Measurements from ENCODE around the gene PGAP3.

The PGAP3 gene

DNA sequence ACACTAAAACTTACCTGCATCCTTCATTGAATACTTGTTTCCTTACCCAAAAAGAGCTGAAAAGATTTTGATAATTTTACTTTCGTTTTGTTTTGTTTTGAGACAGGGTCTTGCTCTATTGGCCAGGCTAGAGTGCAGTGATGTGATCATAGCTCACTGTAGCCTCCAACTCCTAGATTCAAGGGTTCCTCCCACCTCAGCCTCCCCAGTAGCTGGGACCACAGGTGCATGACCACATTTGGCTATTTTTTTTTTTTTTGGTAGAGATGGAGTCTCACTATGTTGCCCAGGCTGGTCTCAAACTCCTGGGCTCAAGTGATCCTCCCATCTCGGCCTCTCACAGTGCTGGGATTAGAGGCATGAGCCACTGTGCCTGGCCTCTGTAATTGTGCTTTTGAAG lies 32.8 kb downstream of the PGAP3 start:
- DNase-seq, result no peak

DNA sequence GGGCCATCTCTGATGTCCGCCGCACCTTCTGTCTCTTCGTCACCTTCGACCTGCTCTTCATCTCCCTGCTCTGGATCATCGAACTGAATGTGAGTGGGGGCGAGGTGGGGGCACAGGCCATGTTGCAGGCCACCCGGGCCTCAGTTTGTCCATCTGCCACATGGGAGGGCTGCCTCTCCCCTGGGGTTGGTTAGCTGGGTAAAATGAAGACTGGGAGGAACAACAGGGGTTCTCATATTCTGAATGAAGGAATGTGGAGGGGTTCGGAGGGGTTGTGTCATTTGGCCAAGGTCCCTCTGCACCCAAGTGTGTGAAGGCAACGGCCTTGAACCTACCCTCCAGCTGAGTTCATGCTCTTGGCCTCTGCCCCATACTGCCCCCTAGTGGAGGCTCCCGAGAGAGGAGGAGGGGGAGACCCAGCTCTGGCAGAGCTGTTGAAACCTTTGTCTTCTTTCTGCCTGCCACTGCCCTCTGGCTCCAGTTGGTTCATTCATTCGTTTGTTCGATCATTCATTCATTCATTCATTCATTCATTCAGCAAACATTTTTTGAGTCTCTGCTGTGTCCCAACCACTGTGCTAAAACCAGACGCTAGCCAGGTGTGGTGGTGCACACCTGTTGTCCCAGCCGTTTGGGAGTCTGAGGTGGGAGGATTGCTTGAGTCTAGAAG lies 34.1 kb downstream of the PGAP3 start:
- no peak for DNase-seq

DNA sequence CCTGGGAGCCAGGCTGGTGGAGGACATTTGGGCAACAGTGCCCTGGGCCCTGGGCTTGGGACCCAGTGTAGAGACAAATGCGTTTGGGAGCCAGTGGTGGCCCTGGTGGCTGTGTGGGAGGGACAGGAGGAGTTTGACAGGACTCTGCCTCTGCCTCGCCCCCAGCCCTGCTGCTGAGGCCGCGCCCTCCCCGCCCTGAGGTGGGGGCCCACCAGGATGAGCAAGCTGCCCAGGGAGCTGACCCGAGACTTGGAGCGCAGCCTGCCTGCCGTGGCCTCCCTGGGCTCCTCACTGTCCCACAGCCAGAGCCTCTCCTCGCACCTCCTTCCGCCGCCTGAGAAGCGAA lies 34.6 kb downstream of the PGAP3 start:
- no peak for DNase-seq

DNA sequence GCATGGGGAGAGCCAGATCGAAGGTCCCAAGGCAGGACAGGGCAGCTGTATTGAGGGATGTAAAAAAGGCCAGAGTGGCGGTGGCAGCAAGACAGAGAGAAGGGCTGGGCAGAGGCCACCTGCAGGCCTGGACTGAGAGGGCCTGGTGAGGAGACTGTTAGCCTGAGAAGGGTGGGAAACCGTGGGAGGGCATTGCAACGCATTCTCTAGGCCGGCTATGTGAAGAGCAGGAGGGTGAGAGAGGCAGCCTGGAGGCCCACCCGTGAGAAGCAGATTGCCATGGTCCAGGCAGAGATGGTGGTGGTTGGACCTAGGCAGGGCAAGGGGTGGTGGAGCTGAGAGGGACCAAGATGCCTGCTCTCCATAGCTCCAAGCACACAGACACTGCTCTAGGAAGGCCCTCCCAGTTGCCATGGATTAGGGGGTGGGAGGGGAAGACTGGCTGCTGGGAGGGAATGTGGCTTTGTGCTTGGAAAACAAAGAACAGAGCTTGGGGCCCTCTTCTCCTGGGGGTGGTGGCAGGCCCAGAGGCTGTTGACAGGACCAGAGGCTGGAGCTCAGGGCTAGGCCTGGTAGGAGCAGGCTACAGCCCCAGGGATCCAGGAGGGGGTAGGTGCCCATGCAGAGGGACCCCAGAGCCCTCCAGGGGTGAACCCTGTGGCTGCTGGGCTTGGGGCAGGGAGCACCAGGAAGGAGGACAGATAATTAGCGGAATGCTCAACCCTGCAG lies 35.1 kb downstream of the PGAP3 start:
- DNase-seq, result no peak

DNA sequence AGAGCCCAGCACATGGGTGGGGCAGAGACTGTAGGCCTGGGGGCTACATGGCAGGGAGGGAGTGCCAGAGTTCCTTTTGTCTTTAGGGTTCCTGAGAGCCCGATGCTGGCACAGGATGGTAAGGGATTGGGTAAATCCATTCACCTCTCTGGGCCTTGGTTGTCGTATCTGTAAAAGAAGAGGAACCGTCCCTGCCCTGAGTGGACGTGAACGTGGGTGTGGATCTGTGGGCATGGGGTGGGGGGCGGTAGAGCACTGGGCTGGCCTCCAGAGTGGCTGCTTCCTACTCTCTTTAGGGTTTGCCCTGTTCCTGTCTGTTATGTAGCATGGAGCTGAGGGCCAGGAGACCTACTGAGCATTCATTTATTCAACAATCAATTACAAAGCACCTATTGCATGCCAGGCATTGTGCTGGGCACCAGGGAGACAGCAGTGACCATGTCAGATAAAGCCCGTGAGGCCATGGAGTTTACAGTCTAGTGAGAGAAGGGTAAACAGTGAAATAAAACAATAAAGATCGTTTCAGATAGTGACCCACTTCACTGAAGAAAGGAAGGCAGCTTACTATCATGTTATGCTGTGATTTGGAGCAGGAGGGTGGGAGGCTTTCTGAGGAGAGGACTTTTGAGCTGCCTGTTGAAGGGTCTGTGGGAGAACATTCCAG lies 35.8 kb downstream of the PGAP3 start:
- DNase-seq, result no peak

DNA sequence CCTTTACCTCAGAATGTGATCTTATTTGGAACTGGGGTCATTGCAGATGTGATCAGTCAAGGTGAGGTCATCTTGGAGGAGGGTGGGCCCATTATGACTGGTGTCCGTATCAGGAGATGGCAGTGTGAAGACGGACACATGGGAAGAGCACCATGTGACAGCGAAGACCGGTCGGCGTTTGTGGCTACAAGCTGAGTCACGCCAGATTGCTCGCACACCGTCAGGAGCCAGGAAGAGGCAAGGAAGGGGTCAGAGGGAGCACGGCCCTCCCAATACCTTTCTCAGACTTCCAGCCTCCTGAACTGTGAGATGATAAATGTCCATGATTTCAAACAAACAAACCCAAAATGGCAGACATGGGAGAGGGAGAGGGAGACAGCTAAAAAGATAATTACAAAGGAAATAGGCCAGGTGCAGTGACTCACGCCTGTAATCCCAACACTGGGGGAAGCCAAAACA lies 37.7 kb downstream of the PGAP3 start:
- DNase-seq, result no peak

DNA sequence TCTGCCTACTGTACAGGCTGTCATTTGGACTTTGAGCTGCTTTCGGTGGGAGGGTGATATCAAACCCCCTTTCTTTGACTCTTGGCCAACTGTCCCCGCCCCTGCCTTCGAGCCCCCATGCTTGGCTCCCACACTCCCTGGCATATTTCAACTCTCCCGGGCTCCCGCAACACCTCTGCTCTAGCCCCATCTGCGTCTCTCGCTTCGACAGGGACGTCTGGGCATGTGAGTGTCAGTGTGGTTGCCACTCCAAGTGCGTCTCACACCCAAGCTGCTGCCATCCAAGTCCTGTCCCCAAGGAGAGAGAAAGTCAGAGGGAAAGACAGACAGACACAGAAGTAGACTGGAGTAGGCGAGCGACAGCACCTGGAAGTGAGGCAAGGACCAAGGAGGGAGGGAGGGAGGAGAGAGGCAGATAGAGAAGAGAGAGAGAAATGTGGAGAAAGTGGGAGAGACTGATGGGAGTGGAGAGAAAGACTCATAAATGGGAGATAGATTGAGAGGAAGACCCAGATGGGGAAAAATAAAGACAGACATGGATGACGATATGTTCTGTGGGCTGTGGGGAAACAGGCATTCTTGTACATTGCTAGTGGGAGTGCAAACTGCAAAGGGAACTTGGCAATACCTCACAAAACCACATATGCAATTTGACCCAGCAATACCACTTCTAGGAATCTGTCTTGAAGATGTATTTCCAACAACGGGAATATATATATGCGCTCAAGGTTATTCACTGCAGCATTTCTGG lies 39.1 kb downstream of the PGAP3 start:
- no peak for DNase-seq

DNA sequence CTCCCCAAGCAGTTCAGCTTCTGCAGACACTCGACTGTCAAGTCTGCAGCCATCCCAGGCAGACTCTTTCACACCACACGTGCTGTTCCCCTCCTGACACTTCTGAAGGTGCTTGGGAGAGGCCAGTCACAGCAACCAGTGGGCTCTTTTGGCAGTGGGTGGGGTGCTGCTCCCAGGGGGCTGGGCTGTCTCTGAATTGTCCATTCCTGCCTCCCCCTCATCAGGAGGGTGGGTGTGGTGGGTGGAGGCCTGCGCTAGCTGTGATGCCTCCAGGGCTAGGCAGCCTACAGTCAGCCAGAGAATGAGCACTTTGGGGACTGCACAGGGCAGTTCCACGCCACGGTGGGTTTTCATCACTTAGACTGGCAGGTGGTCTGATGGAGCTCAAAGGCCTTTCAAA lies 40.6 kb downstream of the PGAP3 start:
- no peak for DNase-seq

DNA sequence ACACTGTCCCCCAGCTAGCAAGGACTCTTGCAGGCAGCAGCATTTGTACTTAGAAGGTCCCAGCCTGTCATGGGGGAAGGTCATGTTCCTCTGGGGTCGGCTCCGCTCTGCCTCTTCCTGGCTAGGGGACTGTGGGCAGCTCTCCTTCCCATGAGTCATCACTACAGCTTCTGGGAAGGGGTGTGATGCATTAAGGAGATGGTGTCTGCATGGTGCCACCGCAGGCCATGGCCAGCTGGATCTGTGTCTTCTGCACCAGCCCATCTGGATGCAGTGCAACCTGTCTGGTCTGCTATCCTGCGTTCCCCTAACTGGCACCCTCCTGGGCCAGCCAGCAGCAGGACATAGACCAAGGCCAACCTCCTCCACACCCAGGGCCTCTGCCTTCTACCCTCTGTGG lies 44.6 kb downstream of the PGAP3 start:
- DNase-seq, result no peak

DNA sequence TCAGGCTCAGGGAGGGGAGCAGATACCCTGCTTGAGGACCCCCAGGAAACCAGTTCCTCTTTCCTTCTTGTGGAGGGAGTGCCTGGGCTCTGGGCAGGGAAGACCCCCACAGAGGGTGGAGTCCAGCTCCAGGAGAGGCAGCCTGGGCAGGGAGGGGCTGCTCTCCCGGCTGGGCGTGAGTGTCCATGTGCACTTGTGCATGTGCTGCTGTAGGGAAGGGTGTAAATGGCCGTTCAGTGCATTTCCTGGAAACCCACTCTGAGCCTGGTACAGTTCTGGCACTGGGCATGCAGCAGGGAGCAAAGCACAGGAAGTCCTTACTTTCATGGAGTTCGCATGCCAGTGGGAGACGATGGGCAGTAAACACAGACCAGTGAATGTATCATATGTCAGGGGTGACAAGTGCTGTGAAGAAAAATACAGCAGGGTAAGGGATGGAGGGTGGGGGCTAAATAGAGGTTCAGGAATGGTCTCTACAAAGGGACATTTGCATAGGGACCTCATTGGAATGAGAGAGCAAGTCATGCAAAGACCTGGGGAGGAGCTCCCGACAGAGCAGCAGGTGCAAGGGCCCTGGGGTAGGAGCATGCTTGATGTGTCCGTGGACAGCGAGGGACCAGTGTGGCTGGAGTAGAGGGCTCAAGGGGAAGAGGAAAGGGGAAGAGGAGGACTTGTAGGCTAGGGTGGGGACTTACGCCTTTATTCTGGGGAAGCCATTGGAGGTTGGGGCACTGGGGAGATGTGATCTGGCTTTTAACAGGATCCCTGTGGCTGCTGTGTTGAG lies 45.4 kb downstream of the PGAP3 start:
- DNase-seq, result no peak

DNA sequence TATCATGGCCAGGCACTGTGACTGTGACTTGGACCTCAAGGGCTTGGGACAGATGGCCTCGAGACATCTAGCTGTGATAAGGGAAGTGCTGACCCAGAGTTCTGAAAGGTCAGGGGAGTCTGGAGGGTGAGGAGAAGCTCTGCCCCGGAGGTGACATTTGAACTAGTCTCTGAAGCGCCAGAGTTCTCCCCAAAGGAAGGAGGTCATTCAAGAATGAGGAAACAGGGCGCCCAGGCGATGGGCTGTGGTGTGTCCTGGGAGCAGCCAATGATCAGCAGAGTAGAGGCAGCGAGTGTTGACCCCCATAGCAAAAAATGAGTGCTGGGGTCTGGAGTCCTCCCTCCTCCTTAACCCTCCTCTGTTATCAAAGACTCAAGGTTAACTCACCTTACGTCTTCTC lies 46.0 kb downstream of the PGAP3 start:
- DNase-seq, result no peak

DNA sequence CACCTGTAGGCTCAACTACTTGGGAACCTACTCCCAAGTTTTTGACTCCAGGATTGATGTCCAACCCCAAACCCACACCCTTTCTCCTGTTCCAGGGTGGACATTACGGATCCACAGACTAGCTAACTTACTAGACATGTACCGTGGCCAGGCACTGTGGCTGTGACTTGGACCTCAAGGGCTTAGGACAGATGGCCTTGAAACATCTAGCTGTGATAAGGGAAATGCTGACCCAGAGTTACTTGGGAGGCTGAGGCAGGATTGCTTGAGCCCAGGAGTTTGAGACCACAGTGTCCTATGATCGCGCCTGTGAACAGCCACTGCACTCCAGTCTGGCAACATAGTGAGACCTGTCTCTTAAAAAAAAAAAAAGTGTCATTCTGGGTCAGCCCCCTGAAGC lies 46.8 kb downstream of the PGAP3 start:
- no peak for DNase-seq

DNA sequence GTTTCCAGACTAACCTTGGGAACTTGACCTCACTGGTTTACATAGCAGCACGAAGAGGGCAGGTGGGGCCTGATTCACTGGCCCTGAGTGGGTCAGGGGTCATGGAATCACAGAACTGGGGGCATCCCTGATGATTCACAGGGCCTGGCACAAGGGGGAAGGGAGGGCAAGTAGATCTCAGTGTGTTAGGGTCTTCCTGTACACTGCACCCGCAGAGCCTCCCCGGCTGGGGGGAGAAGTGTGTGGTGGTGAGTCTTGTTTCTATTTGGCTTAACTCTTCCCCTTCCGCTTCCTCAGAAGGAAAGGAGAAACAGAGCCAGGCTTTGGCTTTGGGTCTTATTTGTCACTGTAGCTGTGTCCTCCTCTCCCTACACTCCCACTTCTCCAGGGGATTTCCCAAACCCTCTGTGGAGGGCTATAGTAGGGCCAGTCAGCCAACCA lies 47.2 kb downstream of the PGAP3 start:
- DNase-seq, result no peak

DNA sequence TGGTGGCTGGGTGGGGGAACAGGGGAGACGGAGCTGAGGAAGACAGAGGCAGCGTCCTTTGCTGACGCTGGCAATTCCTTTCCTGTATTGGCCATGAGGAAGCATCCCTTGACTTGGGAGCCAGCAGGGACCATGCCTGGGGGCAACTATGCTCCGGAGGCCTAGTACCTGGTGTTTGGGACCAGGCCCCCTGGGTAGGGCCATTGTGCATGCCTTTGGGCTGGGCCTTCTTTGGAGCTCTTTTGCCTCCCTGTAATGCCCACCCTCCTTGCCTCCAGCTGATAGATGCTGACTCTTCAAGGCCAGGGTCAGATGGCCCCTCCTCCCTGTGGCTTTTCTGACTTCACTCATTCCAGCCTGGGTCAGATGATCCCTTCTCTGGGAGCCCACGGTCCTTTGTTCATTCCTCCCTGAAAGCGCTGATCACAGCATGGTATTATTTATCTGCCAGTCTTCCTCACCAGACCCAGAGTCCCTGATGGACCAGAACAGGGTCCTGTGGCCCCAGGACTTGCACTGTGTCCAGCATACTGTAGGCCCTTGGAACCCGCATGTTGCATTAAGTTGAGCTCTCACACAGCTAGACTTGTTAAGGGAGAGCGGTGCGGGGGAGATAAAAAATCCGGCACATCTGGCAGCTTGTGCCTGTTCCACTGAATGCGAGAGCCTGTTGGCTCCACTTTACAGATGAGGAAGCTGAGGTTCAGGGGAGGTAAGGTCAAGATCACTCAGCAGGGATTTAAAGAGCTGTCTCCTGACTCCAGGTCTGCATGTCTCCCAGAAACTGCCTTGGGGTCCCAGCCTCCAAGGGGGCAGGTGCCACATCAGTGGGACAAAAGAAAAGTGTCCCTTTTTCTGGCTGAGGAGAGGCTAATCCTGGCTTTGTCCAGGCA lies 48.0 kb downstream of the PGAP3 start:
- no peak for DNase-seq

DNA sequence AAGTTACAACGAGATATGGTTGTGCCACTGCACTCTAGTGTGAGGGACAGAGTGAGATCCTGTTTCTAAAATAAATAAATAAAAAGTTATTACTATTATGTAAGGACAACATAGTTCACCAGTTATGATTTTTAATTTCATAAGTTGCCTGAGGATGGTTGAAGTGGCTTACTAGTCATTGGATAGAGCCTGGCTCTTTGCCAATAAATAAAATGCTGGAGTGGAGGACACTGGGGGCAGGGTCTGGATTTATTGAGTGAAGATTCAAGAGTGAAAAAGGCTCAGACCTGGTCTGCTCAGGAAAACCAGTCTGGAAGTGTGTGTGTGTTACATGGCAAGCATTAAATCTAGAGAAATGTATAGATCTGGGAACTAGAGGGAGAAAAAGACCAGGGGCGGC lies 48.8 kb downstream of the PGAP3 start:
- DNase-seq, result no peak

DNA sequence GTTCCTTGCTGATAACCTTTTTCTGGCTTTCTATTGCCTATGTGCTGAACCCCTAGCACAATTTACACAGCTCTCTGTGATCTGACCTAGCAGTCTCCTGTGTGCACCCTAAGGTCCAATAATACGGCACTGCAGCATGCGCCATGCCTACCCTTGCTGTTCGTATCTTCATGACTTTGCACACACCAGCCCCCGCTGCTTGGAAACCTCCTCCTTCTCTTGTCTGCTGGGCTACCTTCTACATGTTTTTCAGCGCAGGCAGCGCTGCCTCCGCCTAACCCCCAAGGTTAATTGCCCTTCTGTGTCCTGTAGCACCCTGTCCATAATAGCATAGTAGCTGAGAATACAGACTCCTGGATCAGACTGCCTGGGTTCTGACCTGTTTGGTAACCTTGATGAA lies 49.5 kb downstream of the PGAP3 start:
- no peak for DNase-seq

DNA sequence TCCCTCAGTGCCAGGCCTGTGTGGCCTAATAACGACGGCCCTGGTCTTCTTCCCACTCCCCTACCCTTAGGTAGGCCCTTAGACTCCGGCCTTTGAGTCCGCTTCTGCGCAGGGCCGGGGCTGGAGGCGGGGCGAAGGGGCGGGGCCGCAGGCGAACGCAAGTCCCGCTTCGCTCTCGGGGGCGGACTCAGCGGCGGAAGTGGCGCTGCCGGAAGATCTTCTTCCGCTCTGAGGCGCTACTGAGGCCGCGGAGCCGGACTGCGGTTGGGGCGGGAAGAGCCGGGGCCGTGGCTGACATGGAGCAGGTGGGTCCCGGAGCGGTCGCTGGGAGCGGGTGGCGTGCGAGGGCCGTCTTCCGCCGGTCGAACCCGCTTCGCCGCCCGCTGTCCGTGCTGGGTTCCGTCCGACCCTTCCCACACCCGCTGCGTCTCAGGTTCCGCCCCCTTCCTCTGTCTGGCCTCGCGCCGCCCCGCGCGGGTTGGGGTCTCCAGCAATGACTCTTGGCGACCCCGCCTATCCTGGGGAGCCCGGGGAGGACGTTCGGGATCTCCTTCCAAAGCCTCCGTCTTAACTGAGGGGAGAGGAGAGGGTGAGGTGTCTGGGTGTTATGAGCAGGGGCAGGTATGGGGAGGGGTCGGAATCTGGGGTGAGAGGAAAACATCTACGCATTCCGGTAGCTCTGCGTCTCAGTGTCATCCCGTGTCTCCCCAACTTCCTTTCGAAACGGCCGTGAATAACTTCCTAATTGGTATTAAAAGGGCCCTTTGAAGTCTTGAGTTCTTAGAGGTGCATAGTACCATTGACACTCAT lies 50.7 kb downstream of the PGAP3 start, which contains the start of gene STARD3:
STARD3 (plus strand) TSS at position 218 of the 810 bp plus-strand sequence. CDS start 16,388 bp downstream, outside the sequence.
- peak; percentile 76 for DNase-seq

DNA sequence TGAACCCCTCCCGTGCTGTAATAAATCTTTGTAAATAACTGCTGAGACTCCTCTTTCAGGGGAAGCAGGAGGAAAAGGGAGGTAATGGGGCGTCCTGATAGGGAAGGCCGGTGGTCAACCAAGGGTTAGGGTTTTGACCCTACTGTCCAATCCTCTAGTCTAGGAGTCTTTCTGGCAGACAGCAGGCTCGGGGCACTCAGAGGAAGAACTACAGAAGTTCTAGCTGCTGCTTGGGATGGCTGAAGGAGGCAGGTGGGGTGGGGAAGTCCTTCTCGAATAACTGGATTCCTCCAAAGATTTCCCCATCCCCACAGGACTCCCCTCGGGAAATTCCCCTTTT lies 51.3 kb downstream of the PGAP3 start:
- no peak for DNase-seq

DNA sequence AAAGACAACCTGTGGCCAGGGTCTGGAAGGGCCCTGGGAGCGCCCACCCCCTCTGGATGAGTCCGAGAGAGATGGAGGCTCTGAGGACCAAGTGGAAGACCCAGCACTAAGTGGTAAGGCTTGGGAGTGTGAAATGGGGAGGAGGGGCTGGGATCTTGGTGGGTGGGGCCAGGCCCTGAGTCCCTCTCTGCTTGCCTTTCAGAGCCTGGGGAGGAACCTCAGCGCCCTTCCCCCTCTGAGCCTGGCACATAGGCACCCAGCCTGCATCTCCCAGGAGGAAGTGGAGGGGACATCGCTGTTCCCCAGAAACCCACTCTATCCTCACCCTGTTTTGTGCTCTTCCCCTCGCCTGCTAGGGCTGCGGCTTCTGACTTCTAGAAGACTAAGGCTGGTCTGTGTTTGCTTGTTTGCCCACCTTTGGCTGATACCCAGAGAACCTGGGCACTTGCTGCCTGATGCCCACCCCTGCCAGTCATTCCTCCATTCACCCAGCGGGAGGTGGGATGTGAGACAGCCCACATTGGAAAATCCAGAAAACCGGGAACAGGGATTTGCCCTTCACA lies 52.2 kb downstream of the PGAP3 start:
- DNase-seq, result no peak

DNA sequence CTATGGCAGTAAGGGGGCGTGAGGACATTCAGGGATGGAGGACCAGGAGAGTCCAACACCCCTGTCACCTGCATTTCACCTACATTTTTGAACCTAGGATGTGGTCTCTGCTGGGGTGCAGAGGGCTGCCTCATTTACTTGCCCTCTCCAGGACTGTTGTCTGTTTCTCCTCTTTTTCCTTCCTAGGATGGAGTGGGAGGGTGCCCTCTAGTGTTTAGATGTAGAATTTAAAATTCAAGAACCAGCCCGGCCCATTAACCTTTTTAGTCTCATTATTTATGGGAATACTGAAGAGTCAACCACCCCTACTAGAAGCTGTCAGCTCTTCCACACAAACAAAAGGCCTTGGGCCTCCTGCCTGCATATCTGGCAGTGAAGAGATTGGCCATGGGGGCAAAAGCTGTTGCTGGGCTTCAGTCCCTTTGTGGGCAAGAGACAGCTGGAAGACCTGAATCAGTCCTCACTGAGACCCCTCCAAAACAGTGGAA lies 53.4 kb downstream of the PGAP3 start:
- peak; percentile 37 for DNase-seq
